ENCODE data around the gene PRSS22. TPM values are rescaled to one million over a fixed set of nuclear protein-coding genes. Genes with fewer than 3 reads are reported as not detected.

PRSS22 gene
- polyA plus RNA-seq, 1 of the 3 experiments (the other 2 are of a cell fraction), result not detected

DNA sequence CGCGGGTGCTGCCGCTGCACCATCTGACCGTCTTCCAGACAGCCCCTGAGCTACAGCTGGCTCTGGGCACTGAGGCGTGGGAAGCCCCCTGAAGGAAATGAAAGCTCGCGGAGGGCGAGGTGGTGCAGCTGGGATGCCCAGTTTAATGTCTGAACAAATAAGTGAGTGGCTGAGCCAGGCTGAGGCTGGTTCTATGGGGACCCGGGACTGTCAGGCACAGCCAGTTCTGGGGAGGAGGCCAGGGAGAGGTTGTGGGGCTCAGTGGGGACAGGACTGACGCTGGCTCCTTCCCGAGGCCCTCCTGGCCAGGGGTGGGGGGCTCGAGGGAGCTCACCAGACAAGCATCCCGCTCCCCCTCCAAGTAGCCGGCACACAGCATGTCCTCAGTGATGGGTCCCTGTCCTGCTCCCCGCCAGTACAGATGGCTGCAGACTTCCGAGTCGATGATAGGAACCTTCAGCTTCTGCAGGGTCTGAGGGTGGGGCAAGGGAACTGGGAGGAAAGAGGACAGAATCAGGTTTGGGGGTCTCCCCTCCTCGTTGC, 4.4 kb downstream of the PRSS22 start (continued):
- no peak for TF ChIP-seq RFX5 (IDR thresholded peaks at IDR 0.05; ENCODE audit: low read length)
- no peak for TF ChIP-seq YY1 (IDR thresholded peaks at IDR 0.05; ENCODE audit: low read depth)

DNA sequence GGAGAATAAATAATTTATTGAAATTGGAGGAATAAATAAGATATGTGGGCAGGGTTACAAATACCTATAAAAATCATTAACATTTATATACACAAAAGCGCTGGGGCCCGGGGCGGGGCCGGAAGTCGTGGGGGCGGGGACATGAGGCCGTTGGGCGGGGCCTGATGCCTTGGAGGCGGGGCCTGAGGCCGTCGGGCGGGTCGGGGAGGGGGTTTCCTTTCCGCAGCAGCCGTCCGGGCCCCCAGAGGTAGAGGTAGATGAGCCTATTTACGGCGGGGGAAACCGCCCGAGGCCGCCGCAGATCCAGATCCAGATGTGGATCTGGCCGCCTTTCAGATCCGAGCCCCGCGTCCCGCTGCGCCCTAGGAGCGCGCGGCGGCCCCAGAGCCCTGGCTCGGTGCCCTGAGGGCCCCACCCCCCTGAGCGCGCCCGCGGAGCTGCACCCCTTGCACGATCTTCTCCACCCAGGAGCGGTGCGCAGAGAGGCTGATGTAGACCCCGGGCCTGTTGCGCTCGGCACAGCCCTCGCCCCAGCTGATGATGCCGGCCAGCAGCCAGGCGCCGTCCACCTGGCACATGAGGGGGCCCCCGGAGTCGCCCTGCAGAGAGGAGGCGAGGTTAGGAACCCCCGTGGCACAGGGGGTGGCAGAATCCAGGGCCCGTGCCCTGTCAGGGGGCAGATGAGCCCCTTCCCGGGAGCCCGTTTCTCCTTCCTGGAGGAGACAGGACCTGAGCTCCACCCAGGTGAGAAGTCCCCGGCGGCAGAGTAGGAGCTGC, 5.1 kb downstream of the PRSS22 start:
- no peak overlapping the region for H3K9ac ChIP-seq
- H3K9me2 ChIP-seq, result no peaks in the 10 kb centered on the region
- H3K27me3 ChIP-seq (ENCODE audit: insufficient read depth), result peaks cover 5% of the 10 kb centered on the region; the same call in 1 of the 2 replicates
- peak; percentile 92 for DNase-seq
- no peak for TF ChIP-seq EZH2phosphoT487 (IDR thresholded peaks at IDR 0.05; ENCODE audit: borderline replicate concordance, low read depth)
- CTCF ChIA-PET, result interaction anchor here (0.6 to 3.8 kb wide), 6 partner anchors 13 to 80 kb away, joined by 3 to 34 read pairs (median 8); partner anchors contain the start of gene FLYWCH2
- 16% methylated on average over 36 of the region's 56 CpGs for WGBS (ENCODE audit: low lambda C conversion rate)
- H3K27ac ChIP-seq (ENCODE audit: low read depth in 2 of 2, low read length in 1 of 2), result no peak overlapping the region
- 0 out of 2 replicates have a peak, but pooled peaks cover 6% of the 10 kb centered on the region for H3K9me3 ChIP-seq
- H3K4me3 ChIP-seq (ENCODE audit: low read depth in 2 of 2, low read length in 1 of 2), result peak overlapping the region in 1 of 2 experiments; percentile 32; a peak in 2 of 4 replicates
- peaks cover 0 to 6% of the 10 kb centered on the region in 2 experiments; a peak in 1 of 4 replicates for H3K4me1 ChIP-seq (ENCODE audit: control insufficient read depth in 1 of 2, insufficient read depth in 2 of 2, low read depth in 1 of 2, low read length in 1 of 2)
- no peaks in the 10 kb centered on the region for H4K20me1 ChIP-seq (ENCODE audit: insufficient read depth)
- H3K36me3 ChIP-seq (replicated peaks in 1 of 2; ENCODE audit: control insufficient read depth in 1 of 2, insufficient read depth in 2 of 2, low read length in 1 of 2), result no peaks in the 10 kb centered on the region
- no peak overlapping the region for H2AFZ ChIP-seq (ENCODE audit: low read depth)
- H3F3A ChIP-seq (replicated peaks; ENCODE audit: insufficient read depth), result no peaks in the 10 kb centered on the region
- H3K79me2 ChIP-seq (ENCODE audit: insufficient read depth), result no peaks in the 10 kb centered on the region
- H3K4me2 ChIP-seq, result no peak overlapping the region
- POLR2A ChIA-PET, result interaction anchor here (1.2 to 2.1 kb wide), 2 partner anchors 15 to 99 kb away, joined by 3 to 7 read pairs; no protein-coding TSS in a partner anchor

DNA sequence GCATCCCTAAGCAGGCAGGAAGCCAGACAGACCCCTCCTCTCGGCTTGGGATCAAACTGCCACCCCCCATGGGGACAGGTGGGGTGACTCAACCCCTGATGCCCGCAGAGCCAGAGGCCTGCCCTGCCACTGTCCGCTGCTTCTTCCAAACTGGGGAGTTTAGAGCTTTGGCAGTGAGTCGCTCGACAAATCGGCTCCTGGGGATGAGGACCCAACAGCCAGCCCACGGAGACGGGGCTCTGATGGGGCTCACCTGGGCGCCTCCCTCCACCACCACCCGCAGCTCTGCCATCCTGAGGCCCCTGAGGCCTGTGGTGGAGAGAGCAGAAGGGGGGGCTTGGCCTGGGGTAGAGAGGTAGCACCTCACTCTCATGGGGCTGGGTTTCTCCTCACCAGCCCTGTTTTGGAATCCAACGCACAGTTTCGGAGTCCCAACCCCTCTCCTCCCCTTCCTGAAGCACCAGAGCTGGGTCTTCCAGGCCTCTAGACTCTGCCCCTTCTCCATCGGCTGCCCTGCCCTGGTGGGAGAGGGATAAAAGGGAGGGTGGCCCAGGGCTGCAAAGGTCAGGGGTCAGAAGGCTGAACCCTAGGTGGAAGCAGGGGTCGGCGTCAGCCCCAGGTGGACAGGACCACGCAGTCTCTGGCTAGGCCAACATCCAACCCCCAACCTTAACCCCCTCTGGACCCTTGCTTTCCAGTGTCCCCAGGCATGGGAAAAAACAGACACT, 5.8 kb downstream of the PRSS22 start:
- Histone ChIP-seq H3K36me3 (replicated peaks in 1 of 2; ENCODE audit: control insufficient read depth in 1 of 2, insufficient read depth in 2 of 2, low read length in 1 of 2) (no peaks in the 10 kb centered on the region), H3K27me3 (ENCODE audit: insufficient read depth) (peaks cover 5% of the 10 kb centered on the region; the same call in 1 of the 2 replicates), H2AFZ (ENCODE audit: low read depth) (no peak overlapping the region), H4K20me1 (ENCODE audit: insufficient read depth) (no peaks in the 10 kb centered on the region), H3F3A (replicated peaks; ENCODE audit: insufficient read depth) (no peaks in the 10 kb centered on the region), H3K27ac (ENCODE audit: low read depth in 2 of 2, low read length in 1 of 2) (no peak overlapping the region), H3K9me2 (no peaks in the 10 kb centered on the region), H3K79me2 (ENCODE audit: insufficient read depth) (no peaks in the 10 kb centered on the region), H3K9ac (no peak overlapping the region), H3K4me1 (ENCODE audit: control insufficient read depth in 1 of 2, insufficient read depth in 2 of 2, low read depth in 1 of 2, low read length in 1 of 2) (peaks cover 0 to 6% of the 10 kb centered on the region in 2 experiments; a peak in 1 of 4 replicates), H3K4me3 (ENCODE audit: low read depth in 2 of 2, low read length in 1 of 2) (peak overlapping the region in 1 of 2 experiments; percentile 25; a peak in 1 of 4 replicates), H3K4me2 (no peak overlapping the region), H3K9me3 (0 out of 2 replicates have a peak, but pooled peaks cover 6% of the 10 kb centered on the region)
- ChIA-PET POLR2A (no interaction called here), CTCF (interaction anchor here (0.6 to 3.8 kb wide), 5 partner anchors 13 to 75 kb away, joined by 3 to 34 read pairs (median 13); no protein-coding TSS in a partner anchor)
- WGBS (ENCODE audit: low lambda C conversion rate), result 80% methylated on average over 12 of the region's 16 CpGs
- DNase-seq, result peak; percentile 34
- no peak for TF ChIP-seq POLR2AphosphoS5 (IDR thresholded peaks at IDR 0.05; ENCODE audit: low read depth, low read length)
- TF ChIP-seq, protein P1, sequence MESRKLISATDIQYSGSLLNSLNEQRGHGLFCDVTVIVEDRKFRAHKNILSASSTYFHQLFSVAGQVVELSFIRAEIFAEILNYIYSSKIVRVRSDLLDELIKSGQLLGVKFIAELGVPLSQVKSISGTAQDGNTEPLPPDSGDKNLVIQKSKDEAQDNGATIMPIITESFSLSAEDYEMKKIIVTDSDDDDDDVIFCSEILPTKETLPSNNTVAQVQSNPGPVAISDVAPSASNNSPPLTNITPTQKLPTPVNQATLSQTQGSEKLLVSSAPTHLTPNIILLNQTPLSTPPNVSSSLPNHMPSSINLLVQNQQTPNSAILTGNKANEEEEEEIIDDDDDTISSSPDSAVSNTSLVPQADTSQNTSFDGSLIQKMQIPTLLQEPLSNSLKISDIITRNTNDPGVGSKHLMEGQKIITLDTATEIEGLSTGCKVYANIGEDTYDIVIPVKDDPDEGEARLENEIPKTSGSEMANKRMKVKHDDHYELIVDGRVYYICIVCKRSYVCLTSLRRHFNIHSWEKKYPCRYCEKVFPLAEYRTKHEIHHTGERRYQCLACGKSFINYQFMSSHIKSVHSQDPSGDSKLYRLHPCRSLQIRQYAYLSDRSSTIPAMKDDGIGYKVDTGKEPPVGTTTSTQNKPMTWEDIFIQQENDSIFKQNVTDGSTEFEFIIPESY (IDR thresholded peaks at IDR 0.05; ENCODE audit: borderline replicate concordance, low read depth), result no peak
- TF ChIP-seq, protein P2, sequence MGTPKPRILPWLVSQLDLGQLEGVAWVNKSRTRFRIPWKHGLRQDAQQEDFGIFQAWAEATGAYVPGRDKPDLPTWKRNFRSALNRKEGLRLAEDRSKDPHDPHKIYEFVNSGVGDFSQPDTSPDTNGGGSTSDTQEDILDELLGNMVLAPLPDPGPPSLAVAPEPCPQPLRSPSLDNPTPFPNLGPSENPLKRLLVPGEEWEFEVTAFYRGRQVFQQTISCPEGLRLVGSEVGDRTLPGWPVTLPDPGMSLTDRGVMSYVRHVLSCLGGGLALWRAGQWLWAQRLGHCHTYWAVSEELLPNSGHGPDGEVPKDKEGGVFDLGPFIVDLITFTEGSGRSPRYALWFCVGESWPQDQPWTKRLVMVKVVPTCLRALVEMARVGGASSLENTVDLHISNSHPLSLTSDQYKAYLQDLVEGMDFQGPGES (IDR thresholded peaks at IDR 0.05; ENCODE audit: low read depth, low read length), result no peak
- TF ChIP-seq RFX5 (IDR thresholded peaks at IDR 0.05; ENCODE audit: low read length), result no peak
- TF ChIP-seq, protein P3, sequence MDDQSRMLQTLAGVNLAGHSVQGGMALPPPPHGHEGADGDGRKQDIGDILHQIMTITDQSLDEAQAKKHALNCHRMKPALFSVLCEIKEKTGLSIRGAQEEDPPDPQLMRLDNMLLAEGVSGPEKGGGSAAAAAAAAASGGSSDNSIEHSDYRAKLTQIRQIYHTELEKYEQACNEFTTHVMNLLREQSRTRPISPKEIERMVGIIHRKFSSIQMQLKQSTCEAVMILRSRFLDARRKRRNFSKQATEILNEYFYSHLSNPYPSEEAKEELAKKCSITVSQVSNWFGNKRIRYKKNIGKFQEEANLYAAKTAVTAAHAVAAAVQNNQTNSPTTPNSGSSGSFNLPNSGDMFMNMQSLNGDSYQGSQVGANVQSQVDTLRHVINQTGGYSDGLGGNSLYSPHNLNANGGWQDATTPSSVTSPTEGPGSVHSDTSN (IDR thresholded peaks at IDR 0.05), result no peak
- TF ChIP-seq CHD2 (IDR thresholded peaks at IDR 0.05; ENCODE audit: low read length, partially characterized antibody), result no peak
- TF ChIP-seq YY1 (IDR thresholded peaks at IDR 0.05; ENCODE audit: low read depth), result no peak
- TF ChIP-seq, protein P4, sequence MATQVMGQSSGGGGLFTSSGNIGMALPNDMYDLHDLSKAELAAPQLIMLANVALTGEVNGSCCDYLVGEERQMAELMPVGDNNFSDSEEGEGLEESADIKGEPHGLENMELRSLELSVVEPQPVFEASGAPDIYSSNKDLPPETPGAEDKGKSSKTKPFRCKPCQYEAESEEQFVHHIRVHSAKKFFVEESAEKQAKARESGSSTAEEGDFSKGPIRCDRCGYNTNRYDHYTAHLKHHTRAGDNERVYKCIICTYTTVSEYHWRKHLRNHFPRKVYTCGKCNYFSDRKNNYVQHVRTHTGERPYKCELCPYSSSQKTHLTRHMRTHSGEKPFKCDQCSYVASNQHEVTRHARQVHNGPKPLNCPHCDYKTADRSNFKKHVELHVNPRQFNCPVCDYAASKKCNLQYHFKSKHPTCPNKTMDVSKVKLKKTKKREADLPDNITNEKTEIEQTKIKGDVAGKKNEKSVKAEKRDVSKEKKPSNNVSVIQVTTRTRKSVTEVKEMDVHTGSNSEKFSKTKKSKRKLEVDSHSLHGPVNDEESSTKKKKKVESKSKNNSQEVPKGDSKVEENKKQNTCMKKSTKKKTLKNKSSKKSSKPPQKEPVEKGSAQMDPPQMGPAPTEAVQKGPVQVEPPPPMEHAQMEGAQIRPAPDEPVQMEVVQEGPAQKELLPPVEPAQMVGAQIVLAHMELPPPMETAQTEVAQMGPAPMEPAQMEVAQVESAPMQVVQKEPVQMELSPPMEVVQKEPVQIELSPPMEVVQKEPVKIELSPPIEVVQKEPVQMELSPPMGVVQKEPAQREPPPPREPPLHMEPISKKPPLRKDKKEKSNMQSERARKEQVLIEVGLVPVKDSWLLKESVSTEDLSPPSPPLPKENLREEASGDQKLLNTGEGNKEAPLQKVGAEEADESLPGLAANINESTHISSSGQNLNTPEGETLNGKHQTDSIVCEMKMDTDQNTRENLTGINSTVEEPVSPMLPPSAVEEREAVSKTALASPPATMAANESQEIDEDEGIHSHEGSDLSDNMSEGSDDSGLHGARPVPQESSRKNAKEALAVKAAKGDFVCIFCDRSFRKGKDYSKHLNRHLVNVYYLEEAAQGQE (IDR thresholded peaks at IDR 0.05; ENCODE audit: low read depth, low read length), result no peak
- TF ChIP-seq FOXJ3 (CRISPR knock-in tag; IDR thresholded peaks at IDR 0.05), result no peak
- no peak for TF ChIP-seq TEAD4 (IDR thresholded peaks at IDR 0.05; ENCODE audit: borderline replicate concordance, insufficient read depth)
- no peak for TF ChIP-seq NRF1 (IDR thresholded peaks at IDR 0.05; ENCODE audit: low read depth, low read length)

All from SK-N-SH (cell line).